G401 (cell line): ENCODE measurements around the gene LZIC. TPM values are rescaled to one million over a fixed set of nuclear protein-coding genes. Genes with fewer than 3 reads are reported as not detected.

Experiments
- DNase-seq: peaks from one replicate; pipeline ENCODE4 v3.0.0-alpha.2; 2015; ENCODE audit warnings: low spot score
- in situ Hi-C: cut with HindIII; loops from 2 replicates; pipeline ENCODE4 v1.10.0; 2016; ENCODE audit warnings: low sequenced_read_pairs, mixed read lengths
- total RNA-seq: library from RNA; depleted of rRNA; stranded (reverse); fragments of >200 nt; shearing (Covaris generic); gene quantifications from 2 replicates; pipeline ENCODE4 v1.2.3, GENCODE V29; 2014; rRNA removed

Gene LZIC
- total RNA-seq, 1 experiment from 2014 or later: 45.7 TPM

GRCh38 chr1:9890224-9890731, 52.9 kb downstream of the LZIC start:
- in situ Hi-C loops: no loop called here
- peak; percentile 53 for DNase-seq

DNA sequence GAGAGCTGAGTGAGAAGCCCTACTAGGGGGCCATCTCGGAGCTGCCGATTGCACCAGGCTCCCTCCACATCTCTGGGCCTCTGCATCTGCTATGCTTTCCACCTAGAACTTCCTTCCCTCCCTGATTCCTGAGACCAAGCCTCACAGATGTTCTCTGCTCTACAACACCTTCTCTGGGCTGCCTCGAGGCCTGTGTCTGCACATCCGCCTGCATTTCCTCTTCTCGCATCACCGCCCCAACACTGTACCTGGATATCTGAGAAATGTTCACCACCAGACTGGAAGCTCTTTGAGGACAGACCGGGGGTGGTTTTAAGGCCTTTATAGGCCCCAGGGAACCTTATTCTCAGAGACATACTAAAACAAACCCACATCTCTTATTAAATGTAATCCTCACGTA, 53.8 kb downstream of the LZIC start:
- in situ Hi-C loops: no loop called here
- DNase-seq: no peak

GRCh38 chr1:9888886-9889285, 54.3 kb downstream of the LZIC start:
- in situ Hi-C loops: no loop called here
- peak; percentile 81 for DNase-seq

GRCh38 chr1:9887070-9887469, 56.1 kb downstream of the LZIC start:
- in situ Hi-C loops: no loop called here
- no peak for DNase-seq

- peak; percentile 38 for DNase-seq
- in situ Hi-C loops: no loop called here
Measured at GRCh38 chr1:9886092-9886742, 57.0 kb downstream of the LZIC start.

DNA sequence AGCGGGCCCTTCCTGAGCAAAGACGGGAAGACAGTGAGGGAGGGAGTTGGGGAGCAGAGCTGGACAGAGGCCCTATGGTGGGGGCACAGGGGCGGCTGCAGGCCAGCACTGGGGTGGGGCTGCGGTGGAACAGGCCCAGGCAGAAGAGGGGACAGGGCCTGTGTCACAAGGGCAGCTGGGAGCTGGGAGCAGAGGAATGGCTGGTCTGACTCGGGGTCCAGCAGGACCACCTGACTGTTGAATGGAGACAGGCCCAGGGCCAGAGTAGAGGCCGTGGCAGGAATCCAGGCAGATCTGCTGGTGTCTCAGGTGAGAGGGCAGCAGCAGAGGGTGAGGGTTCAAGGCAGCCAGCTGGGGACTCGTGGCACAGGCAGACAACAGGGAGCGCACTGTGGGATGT, 58.4 kb downstream of the LZIC start:
- no peak for DNase-seq
- in situ Hi-C loops: no loop called here

DNA sequence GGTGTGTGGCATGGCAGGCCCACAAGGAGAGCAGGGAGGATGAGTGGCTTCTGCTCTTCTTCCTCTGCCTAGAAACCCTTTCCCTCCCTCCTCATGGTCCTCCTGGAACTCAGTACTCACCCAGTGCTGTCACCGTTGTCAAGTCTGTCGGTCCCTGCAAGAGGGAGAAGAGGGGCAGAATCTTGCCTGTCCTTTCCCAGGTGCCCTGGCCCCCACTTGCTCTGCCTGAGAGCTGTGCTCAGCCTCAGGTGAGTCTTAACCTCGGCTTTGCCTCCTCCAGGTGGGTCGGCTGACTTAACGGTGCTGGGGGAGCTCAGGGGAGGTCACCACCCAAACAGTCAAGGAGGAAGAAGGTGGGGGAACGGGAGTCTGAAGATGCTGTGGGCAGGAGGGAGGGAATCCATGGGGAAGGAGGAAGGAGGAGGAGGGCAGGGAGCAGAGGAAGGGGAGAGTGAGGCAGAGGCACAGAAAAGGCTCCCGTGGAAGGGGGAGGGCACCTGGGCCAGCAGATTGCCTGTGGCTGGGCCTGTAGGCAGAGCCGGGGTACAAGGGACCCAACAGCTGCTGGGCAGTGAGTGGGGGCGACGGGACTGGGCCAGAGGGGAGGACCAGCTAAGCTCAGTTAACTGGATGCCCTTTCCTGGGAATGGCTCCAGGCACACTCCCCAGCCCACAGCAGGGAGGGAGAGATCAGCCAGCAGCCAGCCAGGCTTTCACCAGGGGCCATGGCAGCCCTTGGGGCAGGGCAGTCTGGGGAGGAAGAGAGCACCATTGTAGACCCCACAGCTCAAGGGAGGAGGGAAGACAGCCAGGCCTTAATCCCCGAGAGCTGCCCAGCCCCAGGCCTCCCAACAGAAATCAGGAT, 59.4 kb downstream of the LZIC start:
- in situ Hi-C loops: no loop called here
- peak; percentile 57 for DNase-seq

GRCh38 chr1:9882945-9883303, 60.3 kb downstream of the LZIC start:
- in situ Hi-C loops: no loop called here
- DNase-seq: no peak

DNA sequence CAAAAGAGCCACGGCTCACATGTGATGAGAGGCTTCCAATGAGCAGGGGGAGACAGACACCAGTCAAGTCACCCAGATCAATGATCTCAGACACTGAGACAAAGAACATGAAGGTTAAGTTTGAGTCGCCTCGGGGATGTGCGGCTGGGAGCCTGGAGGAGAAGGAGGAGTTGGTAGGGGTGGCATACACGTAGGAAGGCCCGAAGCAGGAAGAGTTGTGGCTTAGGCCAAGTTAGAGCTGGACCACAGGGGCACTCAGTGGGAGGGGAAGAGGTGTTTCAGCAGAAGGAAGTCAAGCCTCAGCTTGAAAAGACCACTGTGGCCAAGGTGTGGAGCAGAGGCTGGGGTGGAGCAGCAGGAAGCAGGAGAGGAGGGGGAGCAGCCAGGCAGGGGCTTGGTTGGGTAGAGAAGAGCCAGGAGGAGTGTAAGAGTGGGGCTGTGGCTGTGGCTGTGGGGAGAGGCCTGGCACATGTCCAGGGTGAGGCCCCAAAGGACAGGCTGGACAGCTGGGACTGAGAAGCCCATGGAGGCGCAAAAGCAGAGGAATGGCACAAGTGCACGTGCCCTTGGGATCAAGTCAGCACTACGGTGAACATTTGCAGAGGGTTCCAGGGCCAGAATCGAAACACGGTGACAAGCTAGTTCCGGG, 60.8 kb downstream of the LZIC start:
- in situ Hi-C loops: no loop called here
- DNase-seq: no peak

DNA sequence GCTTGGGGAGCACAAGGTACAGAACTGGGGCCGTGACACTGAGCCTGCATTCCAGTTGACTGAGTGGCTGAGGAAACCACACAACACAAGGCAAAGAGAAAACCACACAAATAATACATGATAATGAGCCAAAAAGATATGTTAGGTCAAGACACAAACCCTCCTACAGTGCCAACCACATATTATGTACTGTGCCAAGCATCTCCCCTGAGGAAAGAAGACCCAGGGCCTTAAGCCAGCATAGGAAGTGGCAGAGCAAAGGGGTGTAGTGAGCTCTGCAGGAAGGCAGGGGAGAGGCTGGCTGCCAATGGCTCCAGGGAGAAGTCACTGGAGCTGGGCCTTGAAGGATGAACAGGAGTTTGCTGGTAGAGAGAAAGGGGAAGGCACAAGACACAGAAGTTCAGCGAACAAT, 61.3 kb downstream of the LZIC start:
- in situ Hi-C loops: no loop called here
- DNase-seq: no peak

Other genes with a start within 250 kb of the LZIC start
- 136 and 175 TPM in 2 replicates for gene CLSTN1, start 119.4 kb downstream of the LZIC start, total RNA-seq
- 346 and 526 TPM in 2 replicates for gene CTNNBIP1, start 33.1 kb downstream of the LZIC start, total RNA-seq
- 19.0 and 20.2 TPM in 2 replicates for gene NMNAT1, start 84 bp upstream of the LZIC start, total RNA-seq
- gene RBP7, start 53.8 kb upstream of the LZIC start, total RNA-seq: 4.4 and 9.2 TPM in 2 replicates
- 82.1 and 101 TPM in 2 replicates for gene UBE4B, start 89.6 kb upstream of the LZIC start, total RNA-seq